NB4 (cell line): ENCODE results near the gene COPS8.

Experiments used
- DNase-seq: peaks from one replicate; pipeline ENCODE4 v3.0.0; 2010; ENCODE audit warnings: low read depth
- H3K4me3 ChIP-seq: one replicate; pipeline ENCODE4 v1.5.1; 2011; ENCODE audit warnings: mild to moderate bottlenecking, low read depth, low read length, moderate library complexity
- CTCF ChIP-seq: IDR thresholded peaks from one replicate; pipeline ENCODE4 v1.5.1; 2012; ENCODE audit warnings: low read depth, low read length
- MAX ChIP-seq: IDR thresholded peaks from 2 replicates; pipeline ENCODE4 v1.6.1; 2011; ENCODE audit warnings: low read depth, low read length
- MYC ChIP-seq: IDR thresholded peaks from 2 replicates; pipeline ENCODE4 v1.6.1; 2011; ENCODE audit warnings: low read depth, low read length
- POLR2A ChIP-seq: IDR thresholded peaks from 2 replicates; pipeline ENCODE4 v1.6.1; 2011; ENCODE audit warnings: mild to moderate bottlenecking; ENCODE audit not compliant: insufficient read length; ENCODE audit errors: extremely low read depth

COPS8 gene

GRCh38 chr2:237122214-237122666 is 36.6 kb downstream of the COPS8 start:
- DNase-seq, result peak; percentile 64
- TF ChIP-seq CTCF (peak; percentile 27), MYC (no peak), POLR2A (no peak), MAX (peak; percentile 59)
- no peak overlapping the region for H3K4me3 ChIP-seq

GRCh38 chr2:237124820-237125219 is 39.1 kb downstream of the COPS8 start:
- H3K4me3 ChIP-seq, result no peak overlapping the region
- TF ChIP-seq MAX (no peak), MYC (no peak), POLR2A (no peak), CTCF (no peak)
- DNase-seq, result no peak

GRCh38 chr2:237125967-237126366 is 40.3 kb downstream of the COPS8 start:
- TF ChIP-seq MYC, result no peak
- TF ChIP-seq MAX, result no peak
- DNase-seq, result no peak

GRCh38 chr2:237126519-237127174 is 41.0 kb downstream of the COPS8 start:
- DNase-seq, result no peak
- no peak for TF ChIP-seq POLR2A
- TF ChIP-seq MAX, result no peak
- no peak for TF ChIP-seq MYC
- TF ChIP-seq CTCF, result no peak
- no peak overlapping the region for H3K4me3 ChIP-seq

More at GRCh38 chr2:237125967-237126366, 40.3 kb downstream of the COPS8 start:
- no peak overlapping the region for H3K4me3 ChIP-seq

GRCh38 chr2:237128026-237128703 is 42.5 kb downstream of the COPS8 start:
- DNase-seq, result no peak
- no peak for TF ChIP-seq MYC
- no peak for TF ChIP-seq POLR2A
- no peak for TF ChIP-seq CTCF
- no peak for TF ChIP-seq MAX
- no peak overlapping the region for H3K4me3 ChIP-seq

GRCh38 chr2:237128845-237129592 is 43.3 kb downstream of the COPS8 start:
- DNase-seq, result no peak
- TF ChIP-seq CTCF (no peak), MYC (no peak), POLR2A (no peak), MAX (no peak)
- no peak overlapping the region for H3K4me3 ChIP-seq
